Kasumi-1 (cell line): ENCODE results near the gene FRMD4A.
"Not testable (repeated sequence)": the region's sequence is repeated elsewhere in the genome, so short reads cannot be mapped to it uniquely, and the experiment has no call there.

Source experiments
- DNase-seq, 2 experiments: peaks; one replicate each; lab custom pipeline; 2025; lab: John Stamatoyannopoulos, UW

Gene FRMD4A

DNA sequence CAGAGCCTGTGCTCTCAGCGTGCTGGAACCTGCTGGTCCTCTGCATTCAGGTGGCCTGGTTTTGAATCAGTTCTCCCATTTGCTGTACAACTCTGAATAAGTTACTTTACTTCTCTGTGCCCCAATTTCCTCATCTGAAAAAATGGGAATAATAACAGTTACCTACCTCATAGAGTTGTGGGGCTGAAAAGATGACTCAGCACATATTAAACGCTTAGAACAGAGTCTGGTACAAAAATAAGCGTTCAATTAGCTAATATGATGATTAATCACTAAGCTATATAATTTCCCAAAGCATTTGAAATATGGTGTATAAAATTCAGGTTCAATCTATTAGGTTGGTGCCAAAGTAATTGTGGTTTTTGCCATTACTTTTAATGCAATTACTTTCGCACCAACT, 484.8 kb downstream of the FRMD4A start:
- DNase-seq: no peak

DNA sequence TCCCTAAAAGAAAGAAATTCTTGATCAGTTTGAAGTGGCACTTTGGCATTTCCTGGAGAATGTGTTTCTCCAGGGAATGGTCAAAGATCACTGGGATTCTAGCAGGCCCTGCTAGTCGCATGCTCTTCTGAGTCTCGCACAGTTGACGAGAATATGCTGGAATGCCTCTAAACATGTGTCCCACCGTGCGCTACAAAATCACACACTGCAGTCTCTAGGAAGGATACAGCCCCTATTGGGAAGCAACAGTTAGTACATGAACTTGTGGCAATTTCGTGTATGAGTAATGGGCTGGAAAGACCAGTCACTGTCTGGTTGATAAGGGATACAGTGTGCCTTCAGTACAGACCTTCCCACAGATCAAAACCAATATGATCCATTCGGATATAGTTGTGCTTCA, 486.1 kb downstream of the FRMD4A start:
- DNase-seq: no peak

DNA sequence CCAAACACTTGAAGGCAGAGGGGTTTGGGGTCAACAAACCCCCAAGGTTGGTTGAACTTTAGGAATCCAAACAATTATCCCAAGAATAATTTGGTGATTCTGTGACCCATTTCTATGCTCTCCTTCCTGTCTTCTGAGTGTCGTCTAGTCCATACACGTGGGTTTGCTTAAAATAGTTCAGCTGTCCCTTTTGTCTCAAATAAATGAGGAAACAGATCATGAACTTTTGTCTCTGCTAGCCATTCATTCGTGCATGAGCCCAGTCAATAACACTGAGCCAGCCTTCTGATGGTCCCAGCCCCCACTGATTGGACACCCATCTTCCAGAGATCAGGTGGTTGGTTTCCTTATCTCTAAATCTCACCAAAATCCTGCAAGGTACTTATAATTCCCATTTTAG, 488.6 kb downstream of the FRMD4A start:
- no peak for DNase-seq

- no peak for DNase-seq
These were observed 490.7 kb downstream of the FRMD4A start for GRCh38 chr10:13840036-13840435.

DNA sequence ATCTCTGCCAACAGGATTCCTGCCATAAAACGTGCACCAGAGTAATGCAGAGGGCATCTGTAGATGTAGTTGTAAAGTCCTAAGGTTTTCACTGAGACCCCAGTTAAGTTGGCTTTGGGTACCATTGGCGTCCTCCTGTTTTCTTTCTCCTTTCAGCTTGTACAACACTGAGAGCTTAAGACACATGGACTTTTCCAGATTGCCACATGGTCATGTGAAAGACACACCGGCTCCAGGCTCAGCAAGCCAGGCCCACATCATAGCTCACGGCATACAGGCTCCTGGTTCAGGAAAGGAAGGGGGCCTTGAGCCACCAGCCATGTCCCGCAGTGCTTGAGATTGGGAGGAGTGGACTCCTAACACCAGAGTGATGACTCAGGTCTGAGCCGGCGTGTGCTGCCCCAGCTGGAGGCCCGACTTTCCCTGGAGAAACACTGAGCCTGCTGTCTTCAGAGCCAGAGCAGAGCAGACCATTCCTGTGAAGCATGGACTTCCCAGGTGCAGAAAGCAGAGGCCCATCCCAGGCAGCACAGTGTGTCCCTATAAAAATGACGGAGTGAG, 491.2 kb downstream of the FRMD4A start:
- no peak for DNase-seq

DNA sequence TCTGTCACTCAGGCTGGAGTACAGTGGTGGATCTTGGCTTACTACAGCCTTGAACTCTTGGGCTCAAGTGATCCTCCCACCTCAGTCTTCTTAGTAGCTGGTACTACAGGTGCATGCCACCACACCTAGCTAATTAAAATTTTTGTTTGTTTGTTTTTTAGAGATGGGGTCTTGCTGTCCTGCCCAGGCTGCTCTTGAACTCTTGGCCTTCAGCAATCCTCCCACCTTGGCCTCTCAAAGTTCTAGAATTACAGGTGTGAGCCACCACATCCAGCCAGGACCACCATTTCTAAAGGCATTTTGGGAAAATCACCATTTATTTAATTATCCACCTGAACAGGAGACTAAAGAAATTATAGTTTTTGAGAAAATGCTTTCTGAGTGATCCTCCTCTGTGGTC, 491.7 kb downstream of the FRMD4A start:
- no peak for DNase-seq

DNA sequence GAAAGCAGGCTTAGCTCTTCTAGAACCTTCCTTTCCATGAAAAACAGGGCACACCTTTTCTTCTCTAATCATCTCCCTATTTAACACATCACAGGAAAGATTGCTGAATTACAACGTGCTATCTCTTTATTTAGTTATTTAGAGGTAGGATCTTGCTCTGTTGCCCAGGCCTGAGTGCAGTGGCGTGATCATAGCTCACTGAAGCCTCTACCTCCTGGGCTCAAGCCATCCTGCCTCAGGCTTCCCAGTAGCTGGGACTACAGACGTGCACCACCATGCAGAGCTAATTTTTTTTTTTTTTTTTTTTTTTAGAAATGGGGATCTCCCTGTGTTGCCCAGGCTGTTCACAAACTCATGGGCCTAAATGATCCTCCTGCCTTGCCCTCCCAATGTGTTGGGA, 492.8 kb downstream of the FRMD4A start:
- no peak for DNase-seq

GRCh38 chr10:13834581-13835286, 496.0 kb downstream of the FRMD4A start:
- DNase-seq: no peak

GRCh38 chr10:13831711-13832141, 499.0 kb downstream of the FRMD4A start:
- no peak for DNase-seq

- no peak for DNase-seq
These were observed 500.3 kb downstream of the FRMD4A start for GRCh38 chr10:13830385-13830784.

GRCh38 chr10:13829790-13830189, 500.9 kb downstream of the FRMD4A start:
- no peak for DNase-seq

- DNase-seq: not testable (repeated sequence)
These were observed 502.4 kb downstream of the FRMD4A start for GRCh38 chr10:13828284-13828683.

DNA sequence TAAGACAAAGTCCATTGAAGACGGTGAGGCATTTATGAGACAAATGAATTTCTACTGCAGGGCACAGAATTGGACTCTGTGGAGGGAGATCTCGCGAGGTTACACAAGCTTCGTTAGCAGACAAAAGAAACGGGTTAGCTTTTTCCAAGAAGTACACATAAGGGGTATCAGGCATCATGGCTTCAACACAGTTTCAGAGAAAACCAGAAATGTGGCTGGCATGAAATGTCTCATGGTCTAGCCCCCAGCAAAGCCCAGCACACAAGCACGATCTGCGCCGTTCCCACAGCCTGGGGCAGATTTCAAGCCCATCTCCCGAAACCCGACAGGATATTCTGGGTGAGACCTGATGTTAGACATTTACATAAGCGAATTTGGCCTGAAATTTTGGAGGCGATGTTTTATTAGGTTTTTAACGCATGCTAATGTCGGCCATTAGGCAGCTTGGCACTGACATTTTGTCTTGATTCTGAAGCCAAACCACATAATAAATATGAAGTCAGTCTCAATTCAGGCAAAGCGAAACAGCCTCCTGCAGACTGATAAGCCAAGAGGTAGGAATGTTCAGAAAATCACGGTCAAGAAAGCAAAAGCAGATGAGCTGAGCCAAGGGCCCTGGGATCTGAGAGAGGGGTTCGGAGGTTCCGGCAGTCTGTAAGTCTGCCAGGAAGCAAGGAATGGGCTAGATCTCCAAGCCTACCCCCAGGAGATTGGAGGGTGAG, 503.5 kb downstream of the FRMD4A start:
- no peak for DNase-seq

- no peak for DNase-seq
These were observed 506.9 kb downstream of the FRMD4A start for GRCh38 chr10:13823709-13824405.

DNA sequence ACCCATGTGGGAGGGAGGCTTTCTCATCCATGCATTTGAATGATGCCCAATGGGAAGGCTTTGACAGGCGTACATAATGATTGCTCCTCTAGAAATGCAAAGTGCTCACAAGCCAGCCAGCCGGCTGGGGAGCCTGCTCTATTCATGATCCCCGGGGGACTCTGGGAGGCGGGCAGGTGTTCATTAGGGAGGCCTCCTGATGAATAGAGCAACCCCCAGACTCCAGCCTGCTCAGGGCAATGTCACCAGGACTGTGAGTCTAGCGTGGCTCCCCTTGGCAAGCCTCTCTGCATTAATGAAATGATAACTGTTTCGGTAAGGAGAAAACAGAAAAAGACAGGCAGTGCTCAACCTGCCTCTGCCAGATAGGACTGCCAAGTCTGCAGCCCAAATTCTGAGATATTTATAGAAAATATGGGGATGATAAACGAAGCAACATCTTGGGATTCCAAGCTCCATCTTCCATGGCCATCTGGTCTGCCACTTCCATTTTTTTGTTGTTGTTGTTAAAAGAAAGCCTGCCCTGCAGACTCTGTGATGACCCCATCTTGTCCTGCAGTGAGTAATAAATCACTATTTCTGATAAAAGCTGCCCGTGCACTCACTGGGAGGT, 507.5 kb downstream of the FRMD4A start:
- no peak for DNase-seq

GRCh38 chr10:13822490-13822889, 508.2 kb downstream of the FRMD4A start:
- DNase-seq: no peak

DNA sequence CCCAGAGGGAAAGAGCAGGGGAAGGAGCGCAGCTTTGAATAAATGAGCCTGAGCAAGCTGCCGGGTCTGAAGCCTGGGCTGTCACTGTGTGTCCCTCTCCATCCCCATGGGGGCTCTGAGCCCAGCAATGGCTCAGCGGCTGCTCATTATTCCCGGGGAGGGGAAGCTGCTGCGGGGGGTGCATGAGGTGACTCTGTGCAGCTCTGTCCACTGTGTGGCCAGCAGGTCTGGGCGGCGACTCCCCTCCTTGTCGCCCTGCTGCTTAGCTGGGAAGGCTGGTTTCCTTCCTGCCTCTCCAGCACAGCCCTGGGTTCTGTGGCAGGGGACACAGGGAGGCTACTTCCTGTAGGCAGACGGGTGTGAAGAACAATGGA, 509.8 kb downstream of the FRMD4A start:
- no peak for DNase-seq

DNA sequence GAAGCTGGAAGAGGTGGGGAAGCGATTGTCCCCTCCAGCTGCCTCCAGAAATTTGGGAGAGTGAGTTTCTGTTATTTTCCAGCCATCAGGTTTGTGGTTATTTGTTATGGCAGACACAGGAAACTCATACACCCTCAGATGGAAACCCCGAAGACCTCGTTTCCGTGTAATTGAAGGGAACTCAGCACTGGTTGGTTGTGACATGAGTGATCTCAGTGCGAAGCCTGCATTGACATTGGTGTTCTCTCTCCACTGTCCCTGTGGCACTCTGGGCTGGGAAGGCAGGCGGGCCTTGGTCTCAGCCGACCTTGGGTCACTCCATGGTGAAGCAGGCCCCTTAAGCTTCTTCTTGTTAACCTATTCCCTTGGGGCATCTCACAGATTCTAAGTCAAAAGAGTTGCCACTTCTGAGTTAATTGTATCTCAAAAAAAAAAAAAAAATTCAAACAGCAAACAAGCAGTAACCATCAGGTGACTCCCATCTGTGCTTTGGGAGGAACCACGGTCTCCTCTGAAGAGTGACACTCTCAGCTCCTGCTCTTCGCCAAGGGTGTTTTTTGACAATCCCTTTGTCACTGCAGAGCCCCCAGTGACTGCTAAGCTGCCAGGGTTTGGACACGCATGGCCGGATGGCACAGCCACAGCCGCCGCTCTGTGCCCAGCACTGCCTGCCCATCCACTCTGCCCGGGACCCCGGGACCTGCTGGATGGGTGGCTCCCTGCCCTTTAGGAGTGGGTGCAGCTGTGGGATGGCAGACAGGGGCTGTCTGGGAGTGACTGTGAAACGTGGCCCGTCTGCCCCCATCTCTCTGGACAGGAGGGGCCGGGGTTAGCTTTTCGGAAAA, 510.4 kb downstream of the FRMD4A start:
- no peak for DNase-seq

DNA sequence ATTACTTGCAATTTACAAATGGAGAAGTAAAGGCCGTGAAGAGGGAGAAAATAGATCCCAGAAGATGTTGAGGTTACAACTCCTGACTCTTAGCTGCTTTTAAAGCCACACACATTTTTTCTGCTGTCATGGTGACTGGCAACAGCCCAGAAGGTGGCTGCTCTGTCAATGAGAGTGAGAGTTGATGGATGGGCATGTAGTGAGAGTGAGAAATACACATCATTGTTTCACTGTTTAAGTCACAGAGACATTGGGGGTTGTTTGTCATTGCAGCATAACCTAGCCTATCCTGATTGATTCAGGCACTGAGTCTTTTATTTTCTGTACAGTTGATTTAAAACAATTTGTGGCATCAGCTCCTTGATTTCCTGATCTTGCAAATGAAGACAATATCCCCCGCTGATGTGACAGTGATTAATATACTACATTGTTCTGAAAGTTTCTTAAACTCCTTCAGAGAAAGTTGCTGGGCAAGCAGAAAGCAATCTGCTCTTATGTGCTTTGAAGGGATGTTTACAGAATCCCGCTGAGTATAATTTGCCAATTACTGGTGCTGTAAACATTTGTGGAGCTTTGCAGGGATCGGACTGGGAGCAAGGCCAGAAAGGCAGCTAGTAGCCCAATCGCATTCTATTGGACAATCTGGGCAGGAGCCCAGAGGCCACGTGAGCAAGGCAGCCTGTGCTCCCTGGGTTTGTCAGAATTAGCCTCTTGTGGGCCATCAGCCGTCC, 514.4 kb downstream of the FRMD4A start:
- no peak for DNase-seq

GRCh38 chr10:13815756-13816155, 515.0 kb downstream of the FRMD4A start:
- DNase-seq: no peak

GRCh38 chr10:13813550-13813949, 517.2 kb downstream of the FRMD4A start:
- DNase-seq: no peak
